Measurements from ENCODE around the gene PDE11A.

Gene PDE11A

DNA sequence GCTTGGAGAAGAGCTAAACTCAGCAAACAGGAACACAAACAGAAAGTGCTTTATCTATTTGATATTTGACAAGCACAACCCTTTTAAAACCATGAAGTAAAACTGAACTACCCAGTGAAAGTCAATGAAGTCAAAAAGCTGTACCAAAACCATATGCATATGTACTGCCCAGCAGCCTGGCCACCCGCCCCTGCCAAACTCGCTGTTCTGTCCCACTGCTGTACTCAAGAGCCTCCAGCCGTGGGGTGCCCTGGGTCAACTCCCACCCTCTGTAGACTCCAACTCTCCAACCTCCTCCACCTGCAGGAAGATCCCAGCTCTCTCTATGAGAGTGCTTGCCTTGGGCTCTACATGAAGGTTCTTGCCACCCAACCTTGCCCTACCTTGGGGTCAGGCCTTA, 411.8 kb downstream of the PDE11A start:
- no peak for DNase-seq

DNA sequence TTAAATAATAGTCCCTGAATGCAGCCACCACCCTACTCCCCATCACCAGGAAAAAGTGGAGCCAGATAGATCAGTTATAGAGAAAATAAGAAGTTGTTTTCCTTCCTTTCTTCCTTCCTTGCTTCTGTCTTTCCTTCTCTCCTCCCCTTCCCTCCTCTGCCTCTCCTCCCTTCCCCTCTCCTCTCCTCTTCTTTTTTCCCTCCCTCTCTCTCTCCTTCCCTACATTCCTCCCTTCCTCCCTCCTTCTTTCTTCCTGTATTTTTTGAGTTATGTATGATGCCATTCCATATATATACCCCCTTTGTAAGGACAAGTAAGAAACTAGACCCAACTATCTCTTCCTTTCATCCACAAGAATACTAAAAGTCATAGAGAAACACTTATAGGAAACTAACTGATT, 414.3 kb downstream of the PDE11A start:
- no peak for DNase-seq

- no peak for DNase-seq
Measured at GRCh38 chr2:177651833-177652232, 420.7 kb downstream of the PDE11A start.

- DNase-seq: no peak
Measured at GRCh38 chr2:177649568-177650518, 422.7 kb downstream of the PDE11A start.

DNA sequence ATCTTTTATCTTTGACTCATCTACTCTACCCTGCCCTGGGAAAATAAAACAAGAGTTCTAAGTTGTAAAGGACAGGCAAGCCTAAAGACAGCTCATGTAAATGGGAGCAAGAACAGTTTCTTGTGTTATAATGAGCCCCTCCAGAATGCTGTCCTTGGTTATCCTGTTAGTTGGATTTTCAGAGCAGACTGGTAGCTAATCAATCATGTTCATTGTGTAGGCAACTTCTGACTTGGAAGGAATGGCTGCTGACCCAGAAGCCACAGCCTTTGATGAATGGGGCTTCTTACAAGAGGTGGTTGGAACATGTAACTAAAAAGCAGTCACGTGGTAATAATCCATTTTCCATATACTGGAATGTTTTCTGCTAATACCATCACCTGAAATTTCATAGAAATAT, 425.8 kb downstream of the PDE11A start:
- no peak for DNase-seq

- DNase-seq: no peak
Measured at GRCh38 chr2:177646241-177646640, 426.3 kb downstream of the PDE11A start.

GRCh38 chr2:177641331-177641730, 431.2 kb downstream of the PDE11A start:
- no peak for DNase-seq

- no peak for DNase-seq
Measured at GRCh38 chr2:177640423-177640822, 432.2 kb downstream of the PDE11A start.

GRCh38 chr2:177639262-177639914, 433.2 kb downstream of the PDE11A start:
- DNase-seq: no peak

DNA sequence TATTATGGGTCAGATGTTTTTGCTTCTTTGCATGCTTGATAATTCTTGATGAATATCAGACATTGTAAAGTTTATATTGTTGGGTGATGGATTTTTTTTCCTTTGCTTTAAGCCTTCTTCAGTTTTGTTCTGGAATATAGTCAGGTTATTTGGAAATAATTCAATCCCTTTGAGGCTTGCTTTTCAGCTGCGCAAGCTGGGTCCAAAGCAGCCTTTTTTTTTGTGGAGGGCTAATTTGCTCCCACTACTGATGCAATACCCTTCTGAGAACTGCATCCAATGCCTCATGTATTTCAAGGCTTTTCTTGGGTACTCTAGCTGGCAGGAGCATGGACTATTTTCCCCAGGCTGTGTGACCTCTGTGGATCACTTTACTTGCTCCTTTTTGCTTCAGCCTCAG, 434.1 kb downstream of the PDE11A start:
- no peak for DNase-seq

DNA sequence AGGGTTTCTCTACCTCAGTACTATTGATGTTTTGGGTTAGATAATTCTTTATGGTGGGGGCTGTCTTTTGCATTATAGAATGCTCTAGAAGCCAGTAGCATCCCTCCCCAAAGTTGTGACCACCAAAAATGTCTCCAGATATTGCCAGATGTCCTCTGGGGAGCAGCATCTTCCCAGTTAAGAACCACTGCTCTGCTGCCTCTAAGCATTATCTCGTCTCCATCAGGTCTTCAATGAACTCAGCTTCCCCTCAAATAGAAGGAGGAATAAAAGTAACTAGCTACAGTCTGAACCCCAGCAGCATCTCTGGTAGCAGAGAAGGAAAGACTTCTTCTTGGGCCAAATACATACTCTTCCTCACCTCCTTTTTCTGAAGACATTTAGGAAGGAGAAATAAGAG, 435.9 kb downstream of the PDE11A start:
- no peak for DNase-seq

GRCh38 chr2:177635696-177636095, 436.9 kb downstream of the PDE11A start:
- no peak for DNase-seq

- DNase-seq: no peak
Measured at GRCh38 chr2:177633910-177634294, 438.7 kb downstream of the PDE11A start.

DNA sequence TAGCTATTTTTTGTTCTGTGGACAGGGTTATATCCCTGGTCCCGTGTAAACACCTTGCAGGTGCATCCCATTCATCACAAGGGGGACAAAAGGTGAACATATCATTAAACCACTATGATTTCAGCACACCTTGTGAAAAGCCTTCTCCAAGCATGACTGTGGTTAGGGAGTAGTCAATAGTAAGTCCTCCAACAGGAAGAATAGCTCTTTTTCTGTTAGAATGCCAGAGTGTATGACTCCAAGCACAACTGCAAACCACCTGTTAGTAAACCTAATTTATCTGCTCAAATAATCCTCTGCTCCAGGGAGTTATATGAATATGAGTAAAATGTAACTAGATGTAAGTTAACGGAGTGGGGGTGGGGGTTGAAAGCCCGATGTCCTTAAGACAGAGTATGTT, 439.5 kb downstream of the PDE11A start:
- DNase-seq: no peak

DNA sequence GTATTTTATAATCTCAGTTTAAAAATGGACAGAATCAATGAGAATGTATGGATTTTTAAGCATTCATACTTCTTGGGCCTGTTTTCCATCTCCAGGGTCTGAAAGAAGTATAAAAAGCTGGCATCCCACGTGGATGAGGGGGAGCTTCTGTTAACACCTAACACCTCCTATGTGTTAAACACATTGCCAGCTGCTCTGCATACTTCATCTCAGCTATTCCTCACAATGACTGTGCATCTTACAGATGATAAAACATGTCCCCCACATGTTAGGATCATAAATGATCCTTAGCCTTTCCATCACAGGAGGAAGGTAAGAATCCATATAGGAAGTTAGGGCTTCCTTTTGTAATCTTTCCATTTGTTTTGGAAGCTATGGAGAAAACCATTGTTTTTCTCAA, 440.9 kb downstream of the PDE11A start:
- DNase-seq: no peak

- no peak for DNase-seq
Measured at GRCh38 chr2:177629357-177630024, 443.1 kb downstream of the PDE11A start.

DNA sequence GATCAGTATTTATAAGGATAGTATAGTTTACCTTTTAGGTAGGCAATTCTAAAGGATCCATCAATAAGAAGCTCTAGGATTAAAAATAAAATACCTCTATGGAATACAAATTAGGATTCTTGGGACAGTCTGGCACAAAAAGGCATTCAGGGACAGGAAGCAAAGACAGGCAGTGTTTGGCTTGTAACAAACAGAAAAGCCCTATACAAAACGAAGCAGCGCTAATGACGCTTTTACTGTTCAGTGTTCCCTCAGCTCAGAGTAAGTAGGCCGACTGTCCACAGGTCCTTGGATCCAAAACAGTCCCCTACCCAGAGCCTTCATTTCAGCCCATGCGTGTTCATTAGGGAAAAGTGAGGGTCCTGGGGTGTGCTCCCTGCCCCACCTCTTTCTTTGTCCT, 443.7 kb downstream of the PDE11A start:
- no peak for DNase-seq

DNA sequence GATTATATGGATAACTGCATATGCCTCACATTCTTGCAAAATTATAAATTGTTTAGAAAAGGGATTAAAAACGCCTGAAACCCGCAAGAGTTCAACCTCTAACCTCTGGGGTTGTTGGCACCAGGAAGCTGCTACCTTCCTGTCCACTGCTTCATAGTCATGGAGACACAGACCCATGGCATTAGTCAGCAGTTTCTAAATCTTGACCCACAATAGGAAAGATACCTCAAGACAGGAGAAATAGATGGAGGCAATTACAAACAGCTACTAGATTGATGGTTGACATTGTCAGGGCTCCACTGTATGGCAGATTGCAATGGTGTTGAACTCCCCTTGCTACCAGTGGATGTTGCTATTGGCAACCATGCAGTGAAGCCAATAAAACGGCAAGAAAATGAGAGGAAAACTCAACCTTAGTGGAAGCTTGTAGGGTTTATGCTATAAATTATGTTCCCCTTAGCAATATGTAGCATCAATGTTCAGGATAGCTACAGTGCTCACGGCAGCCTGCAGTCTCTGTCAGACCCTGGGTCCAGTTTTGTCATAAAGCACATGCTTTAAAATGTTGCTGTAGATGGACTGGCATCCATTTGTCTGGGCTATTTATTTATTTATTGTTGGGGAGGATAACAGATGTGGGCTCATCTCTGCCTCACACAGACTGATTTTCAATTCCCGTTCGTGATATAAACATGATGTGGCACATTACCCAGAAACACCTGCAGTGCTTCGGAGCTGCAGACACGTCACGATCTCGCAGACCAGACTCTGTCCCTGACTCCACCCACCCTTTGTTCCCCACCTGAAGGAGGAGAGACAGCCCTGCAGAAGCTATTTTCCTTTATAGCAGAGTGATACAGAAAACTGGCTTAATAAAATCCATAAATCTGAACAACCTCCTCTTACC, 446.6 kb downstream of the PDE11A start:
- no peak for DNase-seq

GRCh38 chr2:177622521-177622920, 450.1 kb downstream of the PDE11A start:
- no peak for DNase-seq

GRCh38 chr2:177619986-177620385, 452.6 kb downstream of the PDE11A start:
- no peak for DNase-seq

- DNase-seq: no peak
Measured at GRCh38 chr2:177619461-177619860, 453.1 kb downstream of the PDE11A start.

Data from activated T-cell treated with anti-CD3 and anti-CD28 coated beads for 4 hours (primary cell).